OCI-LY3 (cell line): Measurements from ENCODE around the gene NRXN3.

Experiments used
- H2AFZ ChIP-seq: fragments of 200-600, 300-600 bp; shearing (Covaris generic); 2 replicates; pipeline ENCODE4 v1.6.0; 2014; ENCODE audit warnings: antibody characterized with exemption, low read depth, low read length
- H3K27ac ChIP-seq: fragments of 200-600, 300-600 bp; sonication (generic); 2 replicates; pipeline ENCODE4 v1.5.1; 2014; ENCODE audit warnings: mild to moderate bottlenecking, low read length, moderate library complexity, mixed read lengths
- H3K27me3 ChIP-seq: fragments of 200-600, 300-600 bp; sonication (generic); 2 replicates; pipeline ENCODE4 v1.6.1; 2014; ENCODE audit warnings: low read depth, low read length, mixed read lengths
- H3K36me3 ChIP-seq: fragments of 200-600, 300-600 bp; sonication (generic); replicated peaks from 2 replicates; pipeline ENCODE3; 2014; ENCODE audit warnings: low read depth, low read length, mixed read lengths
- H3K4me1 ChIP-seq: fragments of 300-600, 200-600 bp; sonication (generic); 2 replicates; pipeline ENCODE4 v1.6.1; 2014; ENCODE audit warnings: low read length, mixed read lengths
- H3K4me2 ChIP-seq: fragments of 200-600, 300-600 bp; sonication (generic); 2 replicates; pipeline ENCODE4 v1.6.1; 2014; ENCODE audit warnings: low read length, mixed read lengths
- H3K4me3 ChIP-seq: fragments of 300-600, 200-600 bp; sonication (generic); 2 replicates; pipeline ENCODE4 v1.5.1; 2014; ENCODE audit warnings: antibody characterized with exemption, mild to moderate bottlenecking, low read length, moderate library complexity
- H3K79me2 ChIP-seq: fragments of 300-600, 200-600 bp; shearing (Covaris generic); 2 replicates; pipeline ENCODE4 v1.6.1; 2014; ENCODE audit warnings: mild to moderate bottlenecking, low read length, mixed read lengths
- H3K9ac ChIP-seq: fragments of 300-600, 200-600 bp; shearing (Covaris generic); 2 replicates; pipeline ENCODE4 v1.6.0; 2014; ENCODE audit warnings: mild to moderate bottlenecking, low read length, moderate library complexity
- H3K9me3 ChIP-seq: fragments of 200-600, 300-600 bp; shearing (Covaris generic); 2 replicates; pipeline ENCODE4 v1.6.1; 2014; ENCODE audit warnings: low read length, mixed read lengths; ENCODE audit not compliant: insufficient read depth
- H4K20me1 ChIP-seq: fragments of 200-600, 300-600 bp; sonication (generic); 2 replicates; pipeline ENCODE4 v1.6.1; 2016; ENCODE audit warnings: low read length, mixed read lengths; ENCODE audit not compliant: insufficient read depth
- EZH2phosphoT487 ChIP-seq: fragments of 200-600 bp; shearing (Covaris generic); IDR thresholded peaks from 2 replicates; pipeline ENCODE4 v1.6.1; 2018; ENCODE audit warnings: antibody characterized with exemption, mixed run types, low read depth
- TF ChIP-seq, protein P1 (sequence below): fragments of 200-600, 300-600 bp; sonication (generic); IDR thresholded peaks from 2 replicates; pipeline ENCODE4 v1.5.1; 2014; ENCODE audit warnings: antibody characterized with exemption, low read length, low read depth

The NRXN3 gene

DNA sequence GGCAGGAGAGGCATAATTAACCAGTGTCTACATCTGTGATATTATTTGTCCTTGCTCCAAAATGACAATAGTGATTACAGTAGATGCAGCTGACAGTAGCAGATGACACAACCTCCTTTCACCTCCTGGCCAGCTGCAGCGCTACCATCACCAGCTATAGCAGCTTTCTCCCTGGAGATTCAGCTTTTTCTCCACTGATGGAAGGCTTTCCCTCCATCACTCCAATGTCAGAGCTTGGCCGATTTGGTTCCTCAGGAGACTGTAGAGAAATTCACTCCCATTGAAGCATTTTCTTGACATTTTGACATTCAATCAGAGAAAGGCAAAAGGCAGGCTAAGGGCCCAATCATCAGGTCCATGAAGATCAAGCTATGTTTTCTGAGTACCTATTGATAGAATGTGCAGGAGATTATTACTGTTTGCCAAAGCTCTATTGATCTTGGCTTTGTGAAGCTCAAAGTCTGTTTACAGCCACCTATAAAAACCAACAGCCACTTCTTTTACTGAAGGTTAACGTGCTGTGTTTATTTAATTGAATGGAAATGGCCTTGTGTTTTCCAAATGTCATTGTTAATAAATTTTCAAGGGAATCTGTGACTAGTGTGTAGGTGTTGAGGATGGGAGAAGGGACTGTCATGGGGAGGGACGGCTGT lies 1256.1 kb downstream of the NRXN3 start:
- H3K4me3 ChIP-seq: no peak overlapping the region
- no peaks in the 10 kb centered on the region for H3K9me3 ChIP-seq
- no peaks in the 10 kb centered on the region for H3K27me3 ChIP-seq
- H4K20me1 ChIP-seq: no peaks in the 10 kb centered on the region
- H3K4me1 ChIP-seq: no peaks in the 10 kb centered on the region
- H3K36me3 ChIP-seq: no peaks in the 10 kb centered on the region
- TF ChIP-seq, protein P1, sequence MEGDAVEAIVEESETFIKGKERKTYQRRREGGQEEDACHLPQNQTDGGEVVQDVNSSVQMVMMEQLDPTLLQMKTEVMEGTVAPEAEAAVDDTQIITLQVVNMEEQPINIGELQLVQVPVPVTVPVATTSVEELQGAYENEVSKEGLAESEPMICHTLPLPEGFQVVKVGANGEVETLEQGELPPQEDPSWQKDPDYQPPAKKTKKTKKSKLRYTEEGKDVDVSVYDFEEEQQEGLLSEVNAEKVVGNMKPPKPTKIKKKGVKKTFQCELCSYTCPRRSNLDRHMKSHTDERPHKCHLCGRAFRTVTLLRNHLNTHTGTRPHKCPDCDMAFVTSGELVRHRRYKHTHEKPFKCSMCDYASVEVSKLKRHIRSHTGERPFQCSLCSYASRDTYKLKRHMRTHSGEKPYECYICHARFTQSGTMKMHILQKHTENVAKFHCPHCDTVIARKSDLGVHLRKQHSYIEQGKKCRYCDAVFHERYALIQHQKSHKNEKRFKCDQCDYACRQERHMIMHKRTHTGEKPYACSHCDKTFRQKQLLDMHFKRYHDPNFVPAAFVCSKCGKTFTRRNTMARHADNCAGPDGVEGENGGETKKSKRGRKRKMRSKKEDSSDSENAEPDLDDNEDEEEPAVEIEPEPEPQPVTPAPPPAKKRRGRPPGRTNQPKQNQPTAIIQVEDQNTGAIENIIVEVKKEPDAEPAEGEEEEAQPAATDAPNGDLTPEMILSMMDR: no peak
- no peak for TF ChIP-seq EZH2phosphoT487
- H3K4me2 ChIP-seq: no peak overlapping the region
- no peak overlapping the region for H2AFZ ChIP-seq
- H3K79me2 ChIP-seq: no peaks in the 10 kb centered on the region
- H3K9ac ChIP-seq: no peak overlapping the region
- H3K27ac ChIP-seq: no peak overlapping the region

DNA sequence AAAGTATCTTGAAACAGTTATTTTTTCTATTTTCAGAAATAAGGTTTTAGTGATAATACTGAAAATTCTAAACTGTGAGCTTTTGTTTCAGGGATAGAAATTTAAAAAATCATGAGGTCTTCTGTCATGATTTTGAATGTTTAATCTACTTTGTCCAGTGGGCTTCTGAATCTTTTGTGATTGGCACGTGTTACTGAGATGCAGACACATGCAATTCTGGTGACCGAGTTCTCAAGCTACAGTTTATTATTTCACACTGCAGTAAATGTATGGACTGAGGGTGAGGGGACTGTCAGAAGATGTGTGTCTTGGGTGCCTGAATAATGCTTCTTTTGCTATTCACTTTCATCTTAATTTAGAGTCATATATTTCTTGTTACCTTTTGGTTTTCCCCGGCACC lies 1262.5 kb downstream of the NRXN3 start:
- TF ChIP-seq EZH2phosphoT487: no peak
- TF ChIP-seq, protein P1: no peak
- H3K4me3 ChIP-seq: no peak overlapping the region
- no peaks in the 10 kb centered on the region for H3K4me1 ChIP-seq
- no peak overlapping the region for H3K4me2 ChIP-seq
- H3K27me3 ChIP-seq: no peaks in the 10 kb centered on the region
- H2AFZ ChIP-seq: no peak overlapping the region
- no peaks in the 10 kb centered on the region for H3K79me2 ChIP-seq
- no peaks in the 10 kb centered on the region for H4K20me1 ChIP-seq
- H3K9ac ChIP-seq: no peak overlapping the region
- H3K36me3 ChIP-seq: no peaks in the 10 kb centered on the region
- no peak overlapping the region for H3K27ac ChIP-seq
- no peaks in the 10 kb centered on the region for H3K9me3 ChIP-seq

DNA sequence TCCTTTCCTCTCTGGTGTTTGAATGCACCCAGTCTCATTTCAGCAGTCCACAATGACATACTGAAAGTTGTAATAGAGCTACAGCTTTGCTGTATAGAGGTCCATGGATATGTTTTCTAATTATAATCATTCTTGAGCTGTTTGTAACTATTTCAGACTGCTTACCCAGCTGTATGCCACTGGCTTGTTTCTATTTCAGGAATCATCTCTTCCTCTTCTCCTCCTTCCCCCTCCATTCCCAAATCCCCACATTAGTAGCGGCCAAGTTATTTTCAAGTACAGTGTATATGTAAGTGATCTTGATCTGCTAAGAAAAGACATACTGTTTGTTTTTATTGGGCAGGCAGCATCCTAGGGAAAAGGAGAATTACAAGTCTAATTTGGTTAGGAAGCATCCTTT lies 1266.2 kb downstream of the NRXN3 start:
- H3K9me3 ChIP-seq: no peaks in the 10 kb centered on the region
- no peak overlapping the region for H3K27ac ChIP-seq
- no peaks in the 10 kb centered on the region for H3K36me3 ChIP-seq
- no peak for TF ChIP-seq EZH2phosphoT487
- TF ChIP-seq, protein P1: no peak
- H3K27me3 ChIP-seq: no peaks in the 10 kb centered on the region
- H3K4me1 ChIP-seq: no peaks in the 10 kb centered on the region
- no peaks in the 10 kb centered on the region for H3K79me2 ChIP-seq
- no peak overlapping the region for H3K9ac ChIP-seq
- H4K20me1 ChIP-seq: no peaks in the 10 kb centered on the region
- H2AFZ ChIP-seq: no peak overlapping the region
- H3K4me3 ChIP-seq: no peak overlapping the region
- H3K4me2 ChIP-seq: no peak overlapping the region

DNA sequence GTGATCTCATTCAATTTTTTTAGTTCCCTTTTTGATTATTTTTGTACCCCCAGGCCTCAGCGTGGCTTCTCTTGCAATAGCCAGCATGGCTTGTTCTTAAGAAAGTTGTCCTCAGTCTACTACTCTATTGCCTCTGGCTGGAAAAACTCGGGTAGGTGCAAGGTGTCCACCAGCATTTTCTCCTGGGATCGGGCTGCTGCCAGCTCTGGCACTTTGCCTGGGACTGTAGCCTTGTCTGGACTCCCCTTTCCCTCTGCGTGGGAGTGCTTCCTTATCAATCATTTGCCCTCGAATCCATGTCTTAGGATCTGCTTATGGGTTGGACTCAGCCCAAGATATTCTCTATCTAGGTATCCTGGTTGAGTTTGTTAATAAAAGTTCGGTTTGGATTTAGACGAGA lies 1267.8 kb downstream of the NRXN3 start:
- no peak for TF ChIP-seq EZH2phosphoT487
- TF ChIP-seq, protein P1: no peak

More for the DNA sequence above, 1267.8 kb downstream of the NRXN3 start:
- Histone ChIP-seq H3K27ac (no peak overlapping the region), H4K20me1 (no peaks in the 10 kb centered on the region), H3K4me2 (no peak overlapping the region), H3K4me1 (no peaks in the 10 kb centered on the region), H3K9ac (no peak overlapping the region), H3K79me2 (no peaks in the 10 kb centered on the region), H3K4me3 (no peak overlapping the region), H2AFZ (no peak overlapping the region), H3K9me3 (no peaks in the 10 kb centered on the region), H3K27me3 (no peaks in the 10 kb centered on the region), H3K36me3 (no peaks in the 10 kb centered on the region)
